GM21723 (cell line): ENCODE data around the gene CARNS1.
"Not testable (repeated sequence)": the region's sequence is repeated elsewhere in the genome, so short reads cannot be mapped to it uniquely, and the experiment has no call there.

Source experiments
- ATAC-seq: cut with Tn5 transposase; IDR thresholded peaks from one replicate; pipeline ENCODE4 v1.9.1; 2021; ENCODE audit warnings: mild to moderate bottlenecking, moderate library complexity; ENCODE audit not compliant: unreplicated experiment

The CARNS1 gene

DNA sequence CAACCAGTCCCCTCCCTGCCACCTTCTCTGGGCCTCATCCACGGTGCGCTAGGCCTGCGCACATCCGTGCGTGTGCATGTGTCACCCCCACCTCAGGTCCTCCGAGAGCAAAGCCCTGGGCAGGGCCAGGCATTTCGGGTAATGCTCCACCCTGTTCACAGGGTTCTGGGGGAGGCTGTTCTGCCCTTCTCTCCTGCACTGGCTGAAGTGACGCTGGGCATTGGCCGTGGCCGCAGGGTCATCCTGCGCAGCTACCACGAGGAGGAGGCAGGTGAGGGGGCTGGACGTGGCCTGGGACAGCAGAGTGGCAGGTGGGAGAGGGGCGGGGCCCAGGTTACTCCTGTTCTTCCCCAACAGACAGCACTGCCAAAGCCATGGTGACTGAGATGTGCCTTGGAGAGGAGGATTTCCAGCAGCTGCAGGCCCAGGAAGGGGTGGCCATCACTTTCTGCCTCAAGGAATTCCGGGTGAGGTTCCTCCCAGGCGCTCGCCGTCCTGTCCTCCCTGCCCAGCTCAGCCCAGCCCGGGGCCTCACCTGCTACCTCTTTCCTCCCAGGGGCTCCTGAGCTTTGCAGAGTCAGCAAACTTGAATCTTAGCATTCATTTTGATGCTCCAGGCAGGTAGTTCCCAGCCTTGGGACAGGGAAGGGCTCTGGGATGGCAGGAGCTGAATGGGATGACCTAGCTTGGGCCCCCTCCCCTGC lies 19.8 kb upstream of the CARNS1 start:
- ATAC-seq = no peak

GRCh38 chr11:67396259-67396581 lies 19.3 kb upstream of the CARNS1 start:
- ATAC-seq = no peak

- no peak for ATAC-seq
Observed at GRCh38 chr11:67396587-67397389, 18.7 kb upstream of the CARNS1 start.

DNA sequence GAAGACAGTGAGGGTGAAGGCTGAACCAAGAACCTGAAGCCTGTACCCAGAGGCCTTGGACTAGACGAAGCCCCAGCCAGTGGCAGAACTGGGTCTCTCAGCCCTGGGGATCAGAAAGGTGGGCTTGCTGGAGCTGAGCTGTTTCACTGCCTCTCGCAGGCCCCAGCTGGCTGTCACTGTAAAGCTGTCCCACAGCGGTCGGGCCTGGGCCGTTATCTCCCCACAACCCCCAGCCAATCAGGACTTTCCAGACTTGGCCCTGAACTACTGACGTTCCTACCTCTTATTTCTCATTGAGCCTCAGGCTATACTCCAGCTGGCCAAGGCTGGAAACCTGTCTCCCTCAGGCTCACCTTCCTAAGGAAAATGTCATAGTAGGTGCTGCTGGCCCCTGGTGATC lies 17.9 kb upstream of the CARNS1 start:
- ATAC-seq = no peak

- no peak for ATAC-seq
Observed at GRCh38 chr11:67397986-67398660, 17.4 kb upstream of the CARNS1 start.

- no peak for ATAC-seq
Observed at GRCh38 chr11:67398661-67399563, 16.6 kb upstream of the CARNS1 start.

DNA sequence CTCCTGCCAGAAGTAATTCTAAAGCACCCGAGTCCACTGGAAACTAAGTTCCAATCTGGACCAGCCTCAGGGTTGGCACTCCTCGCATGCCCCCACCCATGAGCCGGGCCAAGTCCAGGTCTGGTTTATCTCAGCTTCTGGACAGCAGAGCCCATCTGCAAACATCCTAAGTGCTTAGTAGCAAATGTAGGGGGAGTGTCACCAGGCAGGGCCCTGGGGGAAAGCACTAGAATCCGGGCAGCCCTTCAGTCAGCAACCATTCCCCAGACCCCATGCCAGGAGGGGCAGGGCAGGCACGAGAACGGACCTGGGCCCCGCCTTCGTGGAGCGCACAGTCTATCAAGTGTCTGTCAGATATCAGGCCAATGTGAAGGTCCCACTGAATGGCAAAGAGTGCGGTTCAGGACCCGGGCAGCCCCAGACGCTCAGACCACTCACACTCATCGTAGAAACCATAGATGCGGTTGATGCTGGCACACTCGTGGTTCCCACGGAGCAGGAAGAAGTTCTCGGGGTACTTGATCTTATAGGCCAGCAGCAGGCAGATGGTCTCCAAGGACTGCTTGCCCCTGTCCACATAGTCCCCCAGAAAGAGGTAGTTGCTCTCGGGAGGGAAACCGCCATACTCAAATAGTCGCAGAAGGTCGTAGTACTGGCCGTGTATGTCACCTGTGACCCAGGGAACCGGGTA lies 15.1 kb upstream of the CARNS1 start:
- ATAC-seq = no peak

DNA sequence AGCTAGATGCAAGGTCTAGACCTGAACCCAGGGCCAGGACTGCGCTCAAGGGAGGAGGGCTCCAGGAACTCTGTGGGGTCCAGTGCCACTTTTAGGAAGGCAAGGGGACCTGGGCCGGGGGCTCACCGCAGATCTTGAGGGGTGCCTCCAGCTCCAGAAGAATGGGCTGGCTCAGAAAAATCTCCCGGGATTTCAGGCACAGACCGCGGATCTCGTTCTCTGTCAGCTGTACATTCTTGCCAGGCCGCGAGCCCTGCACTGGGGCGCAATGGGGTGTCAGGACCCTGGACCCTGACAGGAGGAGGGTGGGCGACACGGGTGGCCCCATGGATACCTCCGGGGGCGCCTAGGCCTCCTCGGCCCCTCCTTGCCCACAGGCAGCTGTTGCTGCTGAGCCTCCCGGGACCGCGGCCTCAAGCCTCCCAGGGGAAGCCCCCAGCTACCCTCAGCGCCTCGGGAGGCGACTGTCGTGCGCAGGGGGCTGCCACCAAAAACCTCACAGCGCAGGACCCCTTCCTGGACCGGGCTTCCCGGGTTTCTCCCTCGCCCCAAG lies 14.5 kb upstream of the CARNS1 start:
- peak; percentile 14 for ATAC-seq

- ATAC-seq = peak; percentile 55
Observed at GRCh38 chr11:67401495-67402191, 13.8 kb upstream of the CARNS1 start, which contains the start of gene PPP1CA. Gene PPP1CA (minus strand): TSS chr11:67401858. CDS start chr11:67401782, 76 bp downstream.

DNA sequence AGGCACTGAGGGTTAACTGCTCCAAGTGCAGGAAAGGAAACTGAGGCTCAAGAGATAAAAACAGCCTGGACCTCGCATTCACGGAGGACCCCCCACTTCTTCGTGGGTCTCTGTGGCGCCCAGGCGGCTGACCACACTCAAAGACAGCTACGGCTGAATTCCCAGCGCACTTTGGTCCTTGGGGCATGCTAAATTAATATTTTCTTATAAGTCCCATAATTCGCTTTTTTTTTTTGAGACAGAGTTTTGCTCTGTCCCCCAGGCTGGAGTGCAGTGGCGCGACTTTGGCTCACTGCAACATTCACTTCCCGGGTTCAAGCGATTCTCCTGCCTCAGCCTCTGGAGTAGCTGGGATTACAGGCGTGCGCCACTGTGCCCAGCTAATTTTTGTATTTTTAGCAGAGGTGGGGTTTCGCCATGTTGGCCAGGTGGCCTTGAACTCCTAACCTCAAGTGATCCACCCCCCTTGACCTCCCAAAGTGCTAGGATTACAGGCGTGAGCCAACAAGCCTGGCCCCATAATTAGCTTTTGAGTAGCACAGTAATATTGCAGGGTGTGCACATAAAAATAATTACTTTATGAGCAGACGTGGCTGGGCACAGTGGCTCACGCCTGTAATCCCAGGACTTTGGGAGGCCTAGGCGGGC lies 13.2 kb upstream of the CARNS1 start:
- ATAC-seq = not testable (repeated sequence)

GRCh38 chr11:67403085-67403484 lies 12.4 kb upstream of the CARNS1 start:
- not testable (repeated sequence) for ATAC-seq

GRCh38 chr11:67404515-67405195 lies 10.8 kb upstream of the CARNS1 start:
- ATAC-seq = no peak

- no peak for ATAC-seq
Observed at GRCh38 chr11:67405196-67405567, 10.3 kb upstream of the CARNS1 start.

- ATAC-seq = no peak
Observed at GRCh38 chr11:67405688-67406339, 9.7 kb upstream of the CARNS1 start.

DNA sequence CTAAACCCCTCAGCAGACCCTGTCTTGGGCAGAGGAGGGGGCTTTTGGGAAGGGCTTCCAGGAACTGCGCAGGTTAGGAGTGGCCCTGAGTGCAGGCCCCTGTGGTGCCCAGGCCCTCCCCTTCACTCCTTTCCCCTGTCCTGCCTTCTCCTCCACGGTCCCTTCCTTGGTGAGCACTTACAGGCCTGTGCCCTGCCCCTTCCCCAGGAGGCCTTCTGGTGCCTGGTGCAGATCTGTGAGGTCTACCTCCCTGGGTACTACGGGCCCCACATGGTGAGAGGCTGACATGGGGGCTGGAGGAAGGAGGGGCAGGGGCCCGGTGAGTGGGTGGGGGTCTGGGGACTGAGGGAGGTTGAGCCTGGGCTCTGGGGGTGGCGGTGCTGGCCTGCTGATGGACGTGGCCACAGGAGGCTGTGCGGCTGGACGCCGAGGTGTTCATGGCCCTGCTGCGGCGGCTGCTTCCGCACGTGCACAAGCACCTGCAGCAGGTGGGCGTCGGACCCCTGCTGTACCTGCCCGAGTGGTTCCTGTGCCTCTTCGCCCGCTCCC lies 9.0 kb upstream of the CARNS1 start:
- no peak for ATAC-seq

GRCh38 chr11:67406969-67407687 lies 8.3 kb upstream of the CARNS1 start:
- no peak for ATAC-seq

- no peak for ATAC-seq
Observed at GRCh38 chr11:67407688-67408163, 7.8 kb upstream of the CARNS1 start.
